SK-N-SH (cell line): ENCODE data around the gene CCP110. TPM values are rescaled to one million over a fixed set of nuclear protein-coding genes. Genes with fewer than 3 reads are reported as not detected.

ENCODE experiments used
- CTCF ChIA-PET: fragments of 300-600, 350-600 bp; formaldehyde crosslinking; extraction: SDS; loops from one replicate; lab custom pipeline; 2021; lab: Yijun Ruan, JAX
- POLR2A ChIA-PET: fragments of 350-600 bp; sonication (Branson Sonifier 250); formaldehyde crosslinking; extraction: SDS; loops from one replicate; lab custom pipeline; 2020; ENCODE audit warnings: antibody characterized with exemption, inconsistent platforms; lab: Yijun Ruan, JAX
- DNase-seq: peaks from one replicate; pipeline ENCODE4 v3.0.0; 2012
- H2AFZ ChIP-seq: fragments of 200-600 bp; sonication (generic); 2 replicates; pipeline ENCODE4 v1.8.1; 2016; ENCODE audit warnings: antibody characterized with exemption, mild to moderate bottlenecking, low read depth
- H3F3A ChIP-seq: fragments of 200-600 bp; sonication (generic); replicated peaks from 2 replicates; pipeline ENCODE3; 2016; ENCODE audit warnings: antibody characterized with exemption, mild to moderate bottlenecking; ENCODE audit not compliant: insufficient read depth
- H3K27ac ChIP-seq, 2 experiments: fragments of 200-500 bp in 1 of 2; fragments of 200-600 bp in 1 of 2; sonication (Bioruptor generic) in 1 of 2; sonication (generic), shearing (Covaris generic) in 1 of 2; 2 replicates each; pipeline versions ENCODE4 v1.5.1 to v1.6.1; 2014 to 2016; ENCODE audit warnings: low read depth in 2 of 2, inconsistent platforms in 1 of 2, low read length in 1 of 2, mild to moderate bottlenecking in 1 of 2, mixed read lengths in 1 of 2
- H3K27me3 ChIP-seq: fragments of 200-600 bp; sonication (generic), shearing (Covaris generic); 2 replicates; pipeline ENCODE4 v1.6.1; 2016; ENCODE audit warnings: mixed run types; ENCODE audit not compliant: insufficient read depth
- H3K36me3 ChIP-seq, 2 experiments: fragments of 200-500 bp in 1 of 2; fragments of 200-600 bp in 1 of 2; sonication (Bioruptor generic) in 1 of 2; sonication (generic) in 1 of 2; replicated peaks in 1 of 2; 2 replicates each; pipeline versions ENCODE3 to v1.5.1; 2014 to 2016; ENCODE audit warnings: low read length in 1 of 2, mild to moderate bottlenecking in 1 of 2; ENCODE audit not compliant: insufficient read depth in 2 of 2, control insufficient read depth in 1 of 2
- H3K4me1 ChIP-seq, 2 experiments: fragments of 200-500 bp in 1 of 2; fragments of 200-600 bp in 1 of 2; sonication (Bioruptor generic) in 1 of 2; sonication (generic), shearing (Covaris generic) in 1 of 2; 2 replicates each; pipeline versions ENCODE4 v1.5.1 to v1.6.1; 2014 to 2016; ENCODE audit warnings: low read depth in 1 of 2, low read length in 1 of 2, mixed run types in 1 of 2; ENCODE audit not compliant: insufficient read depth in 2 of 2, control insufficient read depth in 1 of 2
- H3K4me2 ChIP-seq: fragments of 200-600 bp; sonication (generic), shearing (Covaris generic); 2 replicates; pipeline ENCODE4 v1.6.1; 2017; ENCODE audit warnings: mixed run types
- H3K4me3 ChIP-seq, 2 experiments: fragments of 200-500 bp in 1 of 2; fragments of 200-600 bp in 1 of 2; sonication (Bioruptor generic) in 1 of 2; sonication (generic), shearing (Covaris generic) in 1 of 2; 2 replicates each; pipeline versions ENCODE4 v1.5.1 to v1.8.1; 2014 to 2016; ENCODE audit warnings: low read depth in 2 of 2, inconsistent platforms in 1 of 2, low read length in 1 of 2, mild to moderate bottlenecking in 1 of 2, mixed read lengths in 1 of 2, moderate library complexity in 1 of 2
- H3K79me2 ChIP-seq: fragments of 200-600 bp; sonication (generic); 2 replicates; pipeline ENCODE4 v1.8.1; 2017; ENCODE audit warnings: mild to moderate bottlenecking; ENCODE audit not compliant: insufficient read depth
- H3K9ac ChIP-seq: fragments of 200-600 bp; sonication (generic); 2 replicates; pipeline ENCODE4 v1.6.1; 2017; ENCODE audit warnings: mixed run types
- H3K9me2 ChIP-seq: fragments of 200-600 bp; sonication (generic); 2 replicates; pipeline ENCODE4 v1.6.1; 2017; ENCODE audit warnings: mixed run types
- H3K9me3 ChIP-seq: fragments of 200-600 bp; sonication (generic); 2 replicates; pipeline ENCODE4 v1.6.1; 2017; ENCODE audit warnings: mixed run types, mild to moderate bottlenecking, moderate library complexity
- H4K20me1 ChIP-seq: fragments of 200-600 bp; sonication (generic); 2 replicates; pipeline ENCODE4 v1.6.1; 2017; ENCODE audit warnings: mild to moderate bottlenecking, mixed run types; ENCODE audit not compliant: insufficient read depth
- ELF1 ChIP-seq: IDR thresholded peaks from 2 replicates; pipeline ENCODE4 v1.4.0; 2012
- EZH2phosphoT487 ChIP-seq: fragments of 200-600 bp; sonication (generic); IDR thresholded peaks from 2 replicates; pipeline ENCODE4 v1.6.1; 2017; ENCODE audit warnings: low read depth, mixed run types, mild to moderate bottlenecking, antibody characterized with exemption, moderate library complexity, borderline replicate concordance
- FOXJ3 ChIP-seq: sonication (generic); formaldehyde crosslinking; IDR thresholded peaks from 2 replicates; pipeline ENCODE4 v1.5.1; 2020; ENCODE audit warnings: mild to moderate bottlenecking, missing genetic modification reagents
- FOXM1 ChIP-seq: IDR thresholded peaks from 2 replicates; pipeline ENCODE4 v1.4.0; 2012; ENCODE audit warnings: low read depth, mild to moderate bottlenecking
- GABPA ChIP-seq: IDR thresholded peaks from 2 replicates; pipeline ENCODE4 v1.4.0; 2012; ENCODE audit warnings: low read depth, mild to moderate bottlenecking
- GATA2 ChIP-seq: sonication (generic); formaldehyde crosslinking; IDR thresholded peaks from 2 replicates; pipeline ENCODE4 v1.5.0; 2020; ENCODE audit warnings: mild to moderate bottlenecking, missing genetic modification reagents
- JUND ChIP-seq: IDR thresholded peaks from 2 replicates; pipeline ENCODE4 v1.4.0; 2012
- NFIC ChIP-seq: IDR thresholded peaks from 2 replicates; pipeline ENCODE4 v1.4.0; 2012; ENCODE audit warnings: borderline replicate concordance
- POLR2AphosphoS5 ChIP-seq: IDR thresholded peaks from 2 replicates; pipeline ENCODE4 v1.6.1; 2012; ENCODE audit warnings: low read depth, low read length
- RAD21 ChIP-seq: IDR thresholded peaks from 2 replicates; pipeline ENCODE4 v1.6.1; 2012; ENCODE audit warnings: mild to moderate bottlenecking, low read length
- RCOR1 ChIP-seq: fragments of 150-350 bp; IDR thresholded peaks from 2 replicates; pipeline ENCODE4 v1.6.1; 2017; ENCODE audit warnings: antibody characterized with exemption, low read length
- RXRA ChIP-seq: IDR thresholded peaks from 2 replicates; pipeline ENCODE4 v1.4.0; 2012; ENCODE audit warnings: low read depth, mild to moderate bottlenecking, borderline replicate concordance
- TAF1 ChIP-seq: IDR thresholded peaks from 2 replicates; pipeline ENCODE4 v1.6.1; 2012; ENCODE audit warnings: low read depth, mild to moderate bottlenecking, low read length, moderate library complexity, borderline replicate concordance
- TCF12 ChIP-seq: IDR thresholded peaks from 2 replicates; pipeline ENCODE4 v1.4.0; 2012
- TEAD4 ChIP-seq: IDR thresholded peaks from 2 replicates; pipeline ENCODE4 v1.4.0; 2012; ENCODE audit warnings: mild to moderate bottlenecking, borderline replicate concordance; ENCODE audit not compliant: insufficient read depth
- WGBS: methylation state at CpG from one replicate; pipeline ENCODE4 v1.1.6; 2017; ENCODE audit warnings: low lambda C conversion rate; 5-methylcytosine and 5-hydroxymethylcytosine counted together
- polyA plus RNA-seq, 3 experiments: library from polyadenylated mRNA; depleted of rRNA; stranded (reverse); fragments of >200 nt; gene quantifications; 2 replicates each; pipeline ENCODE4 v1.2.3, GENCODE V29; 2012
- TF ChIP-seq, protein P1 (sequence below): IDR thresholded peaks from 2 replicates; pipeline ENCODE4; 2012
- TF ChIP-seq, protein P2 (sequence below): fragments of 150-350 bp; IDR thresholded peaks from 2 replicates; pipeline ENCODE4 v1.6.1; 2017; ENCODE audit warnings: antibody characterized with exemption, low read length, low read depth, borderline replicate concordance
- TF ChIP-seq, protein P3 (sequence below): fragments of 150-350 bp; IDR thresholded peaks from 2 replicates; pipeline ENCODE4 v1.6.1; 2016; ENCODE audit warnings: mild to moderate bottlenecking, low read depth, low read length
- TF ChIP-seq, protein P4 (sequence below): IDR thresholded peaks from 2 replicates; pipeline ENCODE4 v1.4.0; 2012; ENCODE audit warnings: low read depth, borderline replicate concordance

CCP110 gene
- polyA plus RNA-seq, 1 of the 3 experiments (the other 2 are of a cell fraction), result 5.4 TPM

DNA sequence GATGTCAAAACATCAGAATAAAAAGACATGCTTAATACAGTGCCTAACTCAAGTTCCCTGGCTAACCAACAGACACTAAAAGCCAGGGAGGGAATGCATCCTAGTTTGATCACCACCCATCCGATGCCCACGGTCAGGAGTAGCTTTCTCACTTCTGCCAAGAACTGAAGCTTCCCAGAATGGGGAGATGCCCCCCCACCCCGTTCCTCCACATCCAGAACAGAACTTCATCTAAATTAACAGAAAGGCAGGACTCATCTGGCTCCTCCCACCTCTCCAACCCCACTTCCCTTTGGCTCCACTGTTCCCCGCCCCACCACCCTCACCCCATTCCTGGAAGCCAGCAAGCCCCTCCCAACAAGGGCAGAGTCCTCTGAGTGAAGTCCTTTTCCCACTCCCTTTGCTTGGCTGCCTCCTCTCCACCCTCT is 35.5 kb upstream of the CCP110 start:
- Histone ChIP-seq H3K9ac (no peak overlapping the region), H4K20me1 (no peaks in the 10 kb centered on the region), H3K4me2 (no peak overlapping the region), H3F3A (no peaks in the 10 kb centered on the region)
- POLR2A ChIA-PET, result no interaction called here
- DNase-seq, result no peak
- TF ChIP-seq RXRA (no peak), RCOR1 (no peak), TEAD4 (no peak)
- TF ChIP-seq, protein P1, sequence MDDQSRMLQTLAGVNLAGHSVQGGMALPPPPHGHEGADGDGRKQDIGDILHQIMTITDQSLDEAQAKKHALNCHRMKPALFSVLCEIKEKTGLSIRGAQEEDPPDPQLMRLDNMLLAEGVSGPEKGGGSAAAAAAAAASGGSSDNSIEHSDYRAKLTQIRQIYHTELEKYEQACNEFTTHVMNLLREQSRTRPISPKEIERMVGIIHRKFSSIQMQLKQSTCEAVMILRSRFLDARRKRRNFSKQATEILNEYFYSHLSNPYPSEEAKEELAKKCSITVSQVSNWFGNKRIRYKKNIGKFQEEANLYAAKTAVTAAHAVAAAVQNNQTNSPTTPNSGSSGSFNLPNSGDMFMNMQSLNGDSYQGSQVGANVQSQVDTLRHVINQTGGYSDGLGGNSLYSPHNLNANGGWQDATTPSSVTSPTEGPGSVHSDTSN, result no peak
- TF ChIP-seq, protein P2, sequence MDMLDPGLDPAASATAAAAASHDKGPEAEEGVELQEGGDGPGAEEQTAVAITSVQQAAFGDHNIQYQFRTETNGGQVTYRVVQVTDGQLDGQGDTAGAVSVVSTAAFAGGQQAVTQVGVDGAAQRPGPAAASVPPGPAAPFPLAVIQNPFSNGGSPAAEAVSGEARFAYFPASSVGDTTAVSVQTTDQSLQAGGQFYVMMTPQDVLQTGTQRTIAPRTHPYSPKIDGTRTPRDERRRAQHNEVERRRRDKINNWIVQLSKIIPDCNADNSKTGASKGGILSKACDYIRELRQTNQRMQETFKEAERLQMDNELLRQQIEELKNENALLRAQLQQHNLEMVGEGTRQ, result no peak
- TF ChIP-seq, all 33 proteins: peak for 0
- WGBS, result 75% methylated on average over 4 of the region's 4 CpGs
- no peak overlapping the region for H2AFZ ChIP-seq
- no peaks in the 10 kb centered on the region for H3K9me2 ChIP-seq
- H3K36me3 ChIP-seq, result no peaks in the 10 kb centered on the region
- no peaks in the 10 kb centered on the region for H3K27me3 ChIP-seq
- CTCF ChIA-PET, result interaction anchor here (1.0 to 1.8 kb wide), 2 partner anchors 15 to 99 kb away, joined by 3 to 7 read pairs; no protein-coding TSS in a partner anchor
- no peak overlapping the region for H3K4me3 ChIP-seq
- no peak overlapping the region for H3K27ac ChIP-seq
- H3K4me1 ChIP-seq, result no peaks in the 10 kb centered on the region
- H3K9me3 ChIP-seq, result no peaks in the 10 kb centered on the region
- H3K79me2 ChIP-seq, result no peaks in the 10 kb centered on the region

DNA sequence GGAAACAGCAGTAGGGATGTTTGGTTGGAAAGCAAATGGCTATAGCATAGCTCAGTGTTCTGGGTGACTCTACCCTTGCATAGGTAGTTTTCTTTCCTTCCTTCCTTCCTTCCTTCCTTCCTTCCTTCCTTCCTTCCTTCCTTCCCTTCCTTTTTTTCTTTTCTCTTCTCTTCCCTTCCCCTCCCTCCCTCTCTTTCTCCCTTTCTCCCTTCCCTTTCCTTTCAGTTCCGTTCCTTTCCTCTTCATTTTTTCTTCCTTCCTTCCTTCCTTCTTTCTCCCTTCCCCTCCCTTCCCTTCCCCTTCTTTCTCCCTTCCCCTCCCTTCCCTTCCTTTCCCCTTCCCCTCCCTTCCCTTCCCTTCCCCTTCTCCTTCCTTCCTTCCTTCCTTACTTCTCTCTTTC is 33.1 kb upstream of the CCP110 start:
- Histone ChIP-seq H3K9ac (no peak overlapping the region), H3K27ac (no peak overlapping the region), H3K4me2 (no peak overlapping the region), H4K20me1 (no peaks in the 10 kb centered on the region), H3K79me2 (no peaks in the 10 kb centered on the region), H3K9me2 (no peaks in the 10 kb centered on the region), H2AFZ (no peak overlapping the region), H3K9me3 (no peaks in the 10 kb centered on the region), H3F3A (no peaks in the 10 kb centered on the region), H3K4me1 (no peaks in the 10 kb centered on the region), H3K27me3 (no peaks in the 10 kb centered on the region), H3K36me3 (no peaks in the 10 kb centered on the region), H3K4me3 (no peak overlapping the region)
- ChIA-PET CTCF (interaction anchor here (1.0 kb wide), 3 partner anchors 12 to 102 kb away, joined by 3 to 5 read pairs (median 5); no protein-coding TSS in a partner anchor), POLR2A (no interaction called here)
- WGBS, result 57% methylated on average over 1 of the region's 1 CpG
- TF ChIP-seq JUND (no peak), FOXM1 (no peak), POLR2AphosphoS5 (no peak), RXRA (no peak), TAF1 (no peak), RAD21 (no peak), NFIC (no peak), GATA2 (CRISPR knock-in tag) (no peak), FOXJ3 (CRISPR knock-in tag) (no peak), GABPA (no peak), TEAD4 (no peak), EZH2phosphoT487 (no peak), ELF1 (no peak), TCF12 (no peak)
- TF ChIP-seq, protein P3, sequence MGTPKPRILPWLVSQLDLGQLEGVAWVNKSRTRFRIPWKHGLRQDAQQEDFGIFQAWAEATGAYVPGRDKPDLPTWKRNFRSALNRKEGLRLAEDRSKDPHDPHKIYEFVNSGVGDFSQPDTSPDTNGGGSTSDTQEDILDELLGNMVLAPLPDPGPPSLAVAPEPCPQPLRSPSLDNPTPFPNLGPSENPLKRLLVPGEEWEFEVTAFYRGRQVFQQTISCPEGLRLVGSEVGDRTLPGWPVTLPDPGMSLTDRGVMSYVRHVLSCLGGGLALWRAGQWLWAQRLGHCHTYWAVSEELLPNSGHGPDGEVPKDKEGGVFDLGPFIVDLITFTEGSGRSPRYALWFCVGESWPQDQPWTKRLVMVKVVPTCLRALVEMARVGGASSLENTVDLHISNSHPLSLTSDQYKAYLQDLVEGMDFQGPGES, result no peak
- TF ChIP-seq, protein P4, sequence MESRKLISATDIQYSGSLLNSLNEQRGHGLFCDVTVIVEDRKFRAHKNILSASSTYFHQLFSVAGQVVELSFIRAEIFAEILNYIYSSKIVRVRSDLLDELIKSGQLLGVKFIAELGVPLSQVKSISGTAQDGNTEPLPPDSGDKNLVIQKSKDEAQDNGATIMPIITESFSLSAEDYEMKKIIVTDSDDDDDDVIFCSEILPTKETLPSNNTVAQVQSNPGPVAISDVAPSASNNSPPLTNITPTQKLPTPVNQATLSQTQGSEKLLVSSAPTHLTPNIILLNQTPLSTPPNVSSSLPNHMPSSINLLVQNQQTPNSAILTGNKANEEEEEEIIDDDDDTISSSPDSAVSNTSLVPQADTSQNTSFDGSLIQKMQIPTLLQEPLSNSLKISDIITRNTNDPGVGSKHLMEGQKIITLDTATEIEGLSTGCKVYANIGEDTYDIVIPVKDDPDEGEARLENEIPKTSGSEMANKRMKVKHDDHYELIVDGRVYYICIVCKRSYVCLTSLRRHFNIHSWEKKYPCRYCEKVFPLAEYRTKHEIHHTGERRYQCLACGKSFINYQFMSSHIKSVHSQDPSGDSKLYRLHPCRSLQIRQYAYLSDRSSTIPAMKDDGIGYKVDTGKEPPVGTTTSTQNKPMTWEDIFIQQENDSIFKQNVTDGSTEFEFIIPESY, result no peak
- DNase-seq, result no peak
